Neural cell (in vitro differentiated cells): Measurements from ENCODE around the gene SLAMF1. TPM values are rescaled to one million over a fixed set of nuclear protein-coding genes. Genes with fewer than 3 reads are reported as not detected.

ENCODE experiments used
- H2AFZ ChIP-seq: fragments of 200-600, 300-800 bp; sonication (generic), shearing (Covaris generic); 2 replicates; pipeline ENCODE4 v1.6.0; 2014; ENCODE audit warnings: low read depth, mild to moderate bottlenecking, antibody characterized with exemption, low read length, moderate library complexity
- H3F3A ChIP-seq: fragments of 200-600 bp; shearing (Covaris generic); 2 replicates; pipeline ENCODE4 v1.6.1; 2016; ENCODE audit warnings: mild to moderate bottlenecking, moderate library complexity, mixed read lengths, antibody characterized with exemption, low read length; ENCODE audit not compliant: insufficient read depth, poor library complexity, severe bottlenecking
- H3K27ac ChIP-seq: fragments of 200-600, 300-800 bp; sonication (generic), shearing (Covaris generic); 2 replicates; pipeline ENCODE4 v1.5.1; 2014; ENCODE audit warnings: mild to moderate bottlenecking, low read length, moderate library complexity
- H3K27me3 ChIP-seq: fragments of 300-800, 200-600 bp; sonication (generic), shearing (Covaris generic); 2 replicates; pipeline ENCODE4 v1.6.0; 2014; ENCODE audit warnings: mild to moderate bottlenecking, low read depth, low read length, moderate library complexity; ENCODE audit not compliant: insufficient read depth
- H3K36me3 ChIP-seq: fragments of 300-800, 200-600 bp; sonication (generic), shearing (Covaris generic); 2 replicates; pipeline ENCODE4 v1.5.1; 2014; ENCODE audit warnings: mild to moderate bottlenecking, antibody characterized with exemption, low read length, moderate library complexity; ENCODE audit not compliant: insufficient read depth
- H3K4me2 ChIP-seq: fragments of 300-800, 200-600 bp; sonication (generic), shearing (Covaris generic); 2 replicates; pipeline ENCODE4 v1.6.0; 2014; ENCODE audit warnings: mild to moderate bottlenecking, low read length
- H3K4me3 ChIP-seq: fragments of 300-800, 200-600 bp; sonication (generic), shearing (Covaris generic); 2 replicates; pipeline ENCODE4 v1.5.1; 2014; ENCODE audit warnings: mild to moderate bottlenecking, low read length, moderate library complexity
- H3K79me2 ChIP-seq: fragments of 200-600 bp; shearing (Covaris generic); replicated peaks from 2 replicates; pipeline ENCODE4 v1.6.0; 2014; ENCODE audit warnings: mild to moderate bottlenecking, low read length, moderate library complexity; ENCODE audit not compliant: insufficient read depth
- H3K9ac ChIP-seq: fragments of 300-800, 200-600 bp; sonication (generic), shearing (Covaris generic); 2 replicates; pipeline ENCODE4 v1.6.1; 2016; ENCODE audit warnings: mild to moderate bottlenecking, low read length, mixed read lengths
- H3K9me2 ChIP-seq: fragments of 200-600 bp; shearing (Covaris generic); 2 replicates; pipeline ENCODE4 v1.6.1; 2016; ENCODE audit warnings: mild to moderate bottlenecking, low read length, mixed read lengths; ENCODE audit not compliant: insufficient read depth
- H3K9me3 ChIP-seq: fragments of 200-600, 300-800 bp; sonication (generic), shearing (Covaris generic); 2 replicates; pipeline ENCODE4 v1.6.1; 2016; ENCODE audit warnings: mild to moderate bottlenecking, mixed run types, low read length, moderate library complexity, mixed read lengths
- H4K20me1 ChIP-seq: fragments of 200-600 bp; shearing (Covaris generic); 2 replicates; pipeline ENCODE4 v1.6.1; 2016; ENCODE audit warnings: mild to moderate bottlenecking, mixed run types; ENCODE audit not compliant: insufficient read depth
- EP300 ChIP-seq: fragments of 450-650 bp; conservative IDR thresholded peaks from 2 replicates; pipeline ENCODE4 v1.6.1; 2014; ENCODE audit warnings: antibody characterized with exemption, mild to moderate bottlenecking, moderate library complexity; ENCODE audit not compliant: poor library complexity, severe bottlenecking
- EZH2 ChIP-seq: fragments of 200-600, 300-800 bp; shearing (Covaris generic), sonication (generic); IDR thresholded peaks from 2 replicates; pipeline ENCODE4 v1.6.1; 2014; ENCODE audit warnings: antibody characterized with exemption, low read length, borderline replicate concordance, mild to moderate bottlenecking; ENCODE audit not compliant: insufficient read depth, poor library complexity, severe bottlenecking
- MXI1 ChIP-seq: fragments of 450-650 bp; conservative IDR thresholded peaks from 2 replicates; pipeline ENCODE4 v1.6.1; 2014; ENCODE audit warnings: antibody characterized with exemption, mild to moderate bottlenecking; ENCODE audit not compliant: poor library complexity, severe bottlenecking
- POLR2AphosphoS5 ChIP-seq: IDR thresholded peaks from 2 replicates; pipeline ENCODE4 v1.6.1; 2012
- RAD21 ChIP-seq: fragments of 450-650 bp; conservative IDR thresholded peaks from 2 replicates; pipeline ENCODE4 v1.6.1; 2014; ENCODE audit warnings: antibody characterized with exemption, mild to moderate bottlenecking, moderate library complexity
- REST ChIP-seq: IDR thresholded peaks from 2 replicates; pipeline ENCODE4 v1.6.1; 2012; ENCODE audit warnings: borderline replicate concordance
- SMC3 ChIP-seq: fragments of 450-650 bp; conservative IDR thresholded peaks from 2 replicates; pipeline ENCODE4 v1.6.1; 2014; ENCODE audit warnings: antibody characterized with exemption, mild to moderate bottlenecking, moderate library complexity; ENCODE audit not compliant: poor library complexity
- TAF1 ChIP-seq: IDR thresholded peaks from 2 replicates; pipeline ENCODE4 v1.6.1; 2012; ENCODE audit warnings: low read depth
- polyA plus RNA-seq: library from polyadenylated mRNA; depleted of rRNA; stranded (reverse); fragments of >200 nt; gene quantifications from 2 replicates; pipeline ENCODE4 v1.2.3, GENCODE V29; 2014
- TF ChIP-seq, protein P1 (sequence below): fragments of 450-650 bp; IDR thresholded peaks from 2 replicates; pipeline ENCODE4 v1.5.1; 2014; ENCODE audit warnings: antibody characterized with exemption, mild to moderate bottlenecking, moderate library complexity; ENCODE audit not compliant: poor library complexity, severe bottlenecking

Gene SLAMF1
- polyA plus RNA-seq, 1 donor from 2014 or later = not detected

GRCh38 chr1:160636076-160636475, 10.8 kb downstream of the SLAMF1 start:
- H3K27ac ChIP-seq = no peak overlapping the region
- no peaks in the 10 kb centered on the region for H3K36me3 ChIP-seq
- no peak overlapping the region for H3K4me3 ChIP-seq
- no peak for TF ChIP-seq POLR2AphosphoS5
- TF ChIP-seq, protein P1, sequence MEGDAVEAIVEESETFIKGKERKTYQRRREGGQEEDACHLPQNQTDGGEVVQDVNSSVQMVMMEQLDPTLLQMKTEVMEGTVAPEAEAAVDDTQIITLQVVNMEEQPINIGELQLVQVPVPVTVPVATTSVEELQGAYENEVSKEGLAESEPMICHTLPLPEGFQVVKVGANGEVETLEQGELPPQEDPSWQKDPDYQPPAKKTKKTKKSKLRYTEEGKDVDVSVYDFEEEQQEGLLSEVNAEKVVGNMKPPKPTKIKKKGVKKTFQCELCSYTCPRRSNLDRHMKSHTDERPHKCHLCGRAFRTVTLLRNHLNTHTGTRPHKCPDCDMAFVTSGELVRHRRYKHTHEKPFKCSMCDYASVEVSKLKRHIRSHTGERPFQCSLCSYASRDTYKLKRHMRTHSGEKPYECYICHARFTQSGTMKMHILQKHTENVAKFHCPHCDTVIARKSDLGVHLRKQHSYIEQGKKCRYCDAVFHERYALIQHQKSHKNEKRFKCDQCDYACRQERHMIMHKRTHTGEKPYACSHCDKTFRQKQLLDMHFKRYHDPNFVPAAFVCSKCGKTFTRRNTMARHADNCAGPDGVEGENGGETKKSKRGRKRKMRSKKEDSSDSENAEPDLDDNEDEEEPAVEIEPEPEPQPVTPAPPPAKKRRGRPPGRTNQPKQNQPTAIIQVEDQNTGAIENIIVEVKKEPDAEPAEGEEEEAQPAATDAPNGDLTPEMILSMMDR = no peak
- no peak for TF ChIP-seq SMC3
- no peak for TF ChIP-seq EP300
- no peak for TF ChIP-seq REST
- TF ChIP-seq MXI1 = no peak
- no peak for TF ChIP-seq TAF1
- no peak for TF ChIP-seq EZH2
- TF ChIP-seq RAD21 = no peak
- no peaks in the 10 kb centered on the region for H3K79me2 ChIP-seq
- no peaks in the 10 kb centered on the region for H3K9me2 ChIP-seq
- H2AFZ ChIP-seq = no peak overlapping the region
- H4K20me1 ChIP-seq = no peaks in the 10 kb centered on the region
- H3K27me3 ChIP-seq = no peaks in the 10 kb centered on the region
- no peaks in the 10 kb centered on the region for H3K9me3 ChIP-seq
- no peak overlapping the region for H3K9ac ChIP-seq
- no peaks in the 10 kb centered on the region for H3F3A ChIP-seq
- no peak overlapping the region for H3K4me2 ChIP-seq

DNA sequence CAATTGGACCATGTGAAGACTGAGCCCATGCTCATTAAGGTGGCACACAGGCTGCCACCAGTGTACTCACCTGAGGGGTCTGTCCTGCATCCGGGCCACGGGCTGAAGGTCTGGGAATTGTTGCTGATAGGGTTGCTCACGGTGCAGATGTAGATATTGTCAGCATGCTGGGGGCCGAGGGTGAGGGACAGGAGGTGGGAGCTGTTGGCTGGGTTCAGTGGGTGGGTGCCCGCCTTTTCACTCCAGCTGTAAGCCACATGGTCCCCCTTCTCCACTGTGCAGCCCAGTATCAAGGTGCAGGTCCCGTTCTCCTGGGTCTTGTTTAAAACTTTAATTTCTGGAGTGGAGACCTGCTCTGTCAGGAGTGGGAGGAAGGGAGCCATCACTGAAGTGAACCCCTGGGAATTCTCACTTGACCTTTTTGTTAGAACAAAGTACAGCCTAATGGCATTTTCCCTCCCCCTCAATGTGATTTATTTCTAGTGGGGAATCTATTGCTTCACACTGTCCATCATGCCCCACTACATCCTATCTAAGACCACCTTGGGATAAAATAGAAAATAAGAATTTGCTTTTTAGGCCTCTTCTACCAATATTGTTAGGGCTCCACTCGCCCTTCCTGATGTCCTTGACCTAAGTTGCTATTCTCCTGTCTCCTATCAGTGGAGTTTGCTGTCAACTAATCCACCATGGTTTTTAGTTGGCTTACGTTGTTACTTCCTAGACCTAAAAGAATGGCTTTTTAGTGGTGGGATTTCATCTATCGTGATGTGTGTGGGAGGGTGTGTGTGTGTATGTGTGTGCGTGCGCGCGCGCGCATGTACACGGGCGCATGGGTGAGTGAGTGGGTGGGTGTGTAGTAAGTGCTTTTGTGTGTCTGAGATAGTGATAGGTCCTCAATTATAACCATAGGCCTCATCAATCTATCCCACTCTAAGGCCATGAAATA, 12.0 kb downstream of the SLAMF1 start:
- Histone ChIP-seq H2AFZ (no peak overlapping the region), H3K4me3 (no peak overlapping the region), H3K9ac (no peak overlapping the region), H3K4me2 (no peak overlapping the region), H3F3A (no peaks in the 10 kb centered on the region), H3K9me2 (no peaks in the 10 kb centered on the region), H3K79me2 (no peaks in the 10 kb centered on the region), H4K20me1 (no peaks in the 10 kb centered on the region), H3K27me3 (no peaks in the 10 kb centered on the region), H3K27ac (no peak overlapping the region), H3K9me3 (no peaks in the 10 kb centered on the region), H3K36me3 (no peaks in the 10 kb centered on the region)
- TF ChIP-seq REST = no peak
- TF ChIP-seq TAF1 = no peak
- no peak for TF ChIP-seq RAD21
- no peak for TF ChIP-seq EZH2
- TF ChIP-seq MXI1 = no peak
- TF ChIP-seq, protein P1 = no peak
